CD4-positive, alpha-beta T cell treated with Interleukin-1 beta for 1 hour (primary cell): ENCODE measurements around the gene DOCK1.

Experiments used
- DNase-seq, 2 donors: peaks; one replicate each; pipeline ENCODE4 v3.0.0-alpha.2; 2020 to 2022

The DOCK1 gene

GRCh38 chr10:127331696-127332095 is 426.5 kb downstream of the DOCK1 start:
- DNase-seq = no peak

GRCh38 chr10:127332631-127333030 is 427.4 kb downstream of the DOCK1 start:
- DNase-seq = no peak

- no peak for DNase-seq
Measured at GRCh38 chr10:127337801-127338200, 432.6 kb downstream of the DOCK1 start.

GRCh38 chr10:127338399-127339110 is 433.3 kb downstream of the DOCK1 start:
- DNase-seq = no peak

GRCh38 chr10:127343821-127344220 is 438.6 kb downstream of the DOCK1 start:
- no peak for DNase-seq

GRCh38 chr10:127344346-127344745 is 439.1 kb downstream of the DOCK1 start:
- no peak for DNase-seq

- no peak for DNase-seq
Measured at GRCh38 chr10:127345231-127345965, 440.2 kb downstream of the DOCK1 start.

GRCh38 chr10:127346604-127347003 is 441.4 kb downstream of the DOCK1 start:
- DNase-seq = no peak

GRCh38 chr10:127347202-127347959 is 442.2 kb downstream of the DOCK1 start:
- DNase-seq = no peak

- no peak for DNase-seq
Measured at GRCh38 chr10:127349737-127350136, 444.5 kb downstream of the DOCK1 start.

- no peak for DNase-seq
Measured at GRCh38 chr10:127351542-127351941, 446.3 kb downstream of the DOCK1 start.

GRCh38 chr10:127353544-127353943 is 448.3 kb downstream of the DOCK1 start:
- no peak for DNase-seq

- no peak for DNase-seq
Measured at GRCh38 chr10:127354255-127354654, 449.0 kb downstream of the DOCK1 start.

- no peak for DNase-seq
Measured at GRCh38 chr10:127354992-127355391, 449.8 kb downstream of the DOCK1 start.

GRCh38 chr10:127356360-127356759 is 451.1 kb downstream of the DOCK1 start:
- DNase-seq = no peak

- DNase-seq = no peak
Measured at GRCh38 chr10:127357265-127357664, 452.0 kb downstream of the DOCK1 start.

- DNase-seq = no peak
Measured at GRCh38 chr10:127358337-127358736, 453.1 kb downstream of the DOCK1 start.

GRCh38 chr10:127364034-127364433 is 458.8 kb downstream of the DOCK1 start:
- DNase-seq = no peak

GRCh38 chr10:127368101-127368500 is 462.9 kb downstream of the DOCK1 start:
- no peak for DNase-seq

- no peak for DNase-seq
Measured at GRCh38 chr10:127368929-127369328, 463.7 kb downstream of the DOCK1 start.

GRCh38 chr10:127370601-127371000 is 465.4 kb downstream of the DOCK1 start:
- no peak for DNase-seq

GRCh38 chr10:127372361-127372760 is 467.1 kb downstream of the DOCK1 start:
- DNase-seq = no peak

GRCh38 chr10:127374074-127374680 is 468.9 kb downstream of the DOCK1 start:
- DNase-seq = no peak
